HG03575 (cell line): ENCODE data around the gene CHST15.
"Not testable (repeated sequence)": the region's sequence is repeated elsewhere in the genome, so short reads cannot be mapped to it uniquely, and the experiment has no call there.

Experiments
- ATAC-seq: cut with Tn5 transposase; IDR thresholded peaks from one replicate; pipeline ENCODE4 v1.9.1; 2021; ENCODE audit not compliant: unreplicated experiment, insufficient number of reproducible peaks, low FRiP score; ENCODE audit errors: extremely low read depth

CHST15 gene

GRCh38 chr10:124104011-124104627, 10.7 kb upstream of the CHST15 start:
- ATAC-seq, result no peak

GRCh38 chr10:124101351-124101750, 8.0 kb upstream of the CHST15 start:
- no peak for ATAC-seq

- ATAC-seq, result not testable (repeated sequence)
Observed at GRCh38 chr10:124100651-124101050, 7.3 kb upstream of the CHST15 start.

GRCh38 chr10:124100124-124100523, 6.7 kb upstream of the CHST15 start:
- no peak for ATAC-seq

- ATAC-seq, result no peak
Observed at GRCh38 chr10:124099604-124100003, 6.2 kb upstream of the CHST15 start.

GRCh38 chr10:124098575-124098974, 5.2 kb upstream of the CHST15 start:
- no peak for ATAC-seq

GRCh38 chr10:124097883-124098282, 4.5 kb upstream of the CHST15 start:
- ATAC-seq, result no peak

- no peak for ATAC-seq
Observed at GRCh38 chr10:124096494-124096893, 3.1 kb upstream of the CHST15 start.

- ATAC-seq, result not testable (repeated sequence)
Observed at GRCh38 chr10:124095801-124096200, 2.4 kb upstream of the CHST15 start.

- no peak for ATAC-seq
Observed at GRCh38 chr10:124095096-124095495, 1.7 kb upstream of the CHST15 start.

GRCh38 chr10:124094419-124094785, 1.0 kb upstream of the CHST15 start:
- no peak for ATAC-seq

GRCh38 chr10:124093774-124094418, 498 bp upstream of the CHST15 start:
- ATAC-seq, result not testable (repeated sequence)

- ATAC-seq, result no peak
Observed at GRCh38 chr10:124092250-124092859, 1.0 kb downstream of the CHST15 start.

GRCh38 chr10:124091646-124092249, 1.6 kb downstream of the CHST15 start:
- ATAC-seq, result no peak

GRCh38 chr10:124090601-124091209, 2.7 kb downstream of the CHST15 start:
- ATAC-seq, result no peak

- ATAC-seq, result no peak
Observed at GRCh38 chr10:124089859-124090258, 3.5 kb downstream of the CHST15 start.

- no peak for ATAC-seq
Observed at GRCh38 chr10:124088915-124089314, 4.5 kb downstream of the CHST15 start.

- ATAC-seq, result no peak
Observed at GRCh38 chr10:124087672-124088634, 5.4 kb downstream of the CHST15 start.
